Lower leg skin (tissue), 4 donors: ENCODE data around the gene KRT74. TPM values are rescaled to one million over a fixed set of nuclear protein-coding genes. Genes with fewer than 3 reads are reported as not detected.

ENCODE experiments used
- DNase-seq, 2 donors: peaks; one replicate each; pipeline ENCODE4 v3.0.0-alpha.2; 2019; ENCODE audit warnings: low spot score in 2 of 2
- H3K4me3 ChIP-seq: fragments of 200-600 bp; sonication (generic); 2 replicates; pipeline ENCODE4 v1.5.1; 2017; ENCODE audit warnings: mild to moderate bottlenecking, low read depth; ENCODE audit not compliant: poor library complexity, severe bottlenecking
- CTCF ChIP-seq, 3 donors: fragments of 450-650 bp; IDR thresholded peaks; one replicate each; pipeline ENCODE4 v1.5.1; 2016; ENCODE audit warnings: antibody characterized with exemption in 3 of 3, mild to moderate bottlenecking in 3 of 3, moderate library complexity in 2 of 3
- POLR2A ChIP-seq, 2 donors: fragments of 450-650 bp; IDR thresholded peaks; one replicate each; pipeline ENCODE4 v1.6.1; 2016 to 2017; ENCODE audit warnings: antibody characterized with exemption in 2 of 2, mild to moderate bottlenecking in 1 of 2, moderate library complexity in 1 of 2
- WGBS, 2 donors: methylation state at CpG; one replicate each; pipeline ENCODE4 v1.1.5; 2018; 5-methylcytosine and 5-hydroxymethylcytosine counted together
- intact Hi-C: fragments of 100-400 bp; cut with DNase I; formaldehyde crosslinking; loops from one replicate; pipeline ENCODE4 v1.15.0; 2023; ENCODE audit warnings: low total_unique reads
- total RNA-seq, 4 donors: library from RNA; depleted of rRNA; stranded (reverse); fragments of >200 nt; gene quantifications; one replicate each; pipeline ENCODE4 v1.1.0, GENCODE V29; 2016

Gene KRT74
- total RNA-seq, 4 donors from 2014 or later = 0.30 to 14.6 (median 0.82) TPM

- no peak for DNase-seq
- no peak overlapping the region for H3K4me3 ChIP-seq
- intact Hi-C loops = no loop called here
- WGBS, 2 donors = 90 to 95% methylated on average over 15 of the region's 15 CpGs
- TF ChIP-seq CTCF (IDR thresholded peaks at IDR 0.05) (no peak), POLR2A (IDR thresholded peaks at IDR 0.05) (no peak)
These were observed 337 bp downstream of the KRT74 start for GRCh38 chr12:52573306-52573705.

- DNase-seq = no peak
- TF ChIP-seq POLR2A (IDR thresholded peaks at IDR 0.05) (no peak), CTCF (IDR thresholded peaks at IDR 0.05) (no peak)
- intact Hi-C loops = no loop called here
- WGBS, 2 donors = 96 to 98% methylated on average over 8 to 10 of the region's 10 CpGs
- no peak overlapping the region for H3K4me3 ChIP-seq
These were observed 3.1 kb downstream of the KRT74 start for GRCh38 chr12:52570511-52570910.

- 87 to 96% methylated on average over 12 of the region's 12 CpGs for WGBS, 2 donors
- H3K4me3 ChIP-seq = no peak overlapping the region
- no peak for DNase-seq
- intact Hi-C loops = no loop called here
- no peak for TF ChIP-seq POLR2A (IDR thresholded peaks at IDR 0.05)
These were observed 5.5 kb downstream of the KRT74 start for GRCh38 chr12:52568111-52568510.

- WGBS, 2 donors = 81 to 86% methylated on average over 7 to 8 of the region's 8 CpGs
- no peak overlapping the region for H3K4me3 ChIP-seq
- TF ChIP-seq CTCF (IDR thresholded peaks at IDR 0.05) (no peak), POLR2A (IDR thresholded peaks at IDR 0.05) (no peak)
- intact Hi-C loops = no loop called here
- no peak for DNase-seq
These were observed 6.8 kb downstream of the KRT74 start for GRCh38 chr12:52566847-52567291.

GRCh38 chr12:52564582-52564981, 9.1 kb downstream of the KRT74 start:
- H3K4me3 ChIP-seq = no peak overlapping the region
- TF ChIP-seq CTCF (IDR thresholded peaks at IDR 0.05) (no peak), POLR2A (IDR thresholded peaks at IDR 0.05) (no peak)
- no peak for DNase-seq
- WGBS, 2 donors = 73 to 78% methylated on average over 1 of the region's 1 CpG
- intact Hi-C loops = no loop called here

GRCh38 chr12:52561880-52562449, 11.7 kb downstream of the KRT74 start:
- intact Hi-C loops = no loop called here
- no peak overlapping the region for H3K4me3 ChIP-seq
- TF ChIP-seq CTCF (IDR thresholded peaks at IDR 0.05) = no peak
- no peak for TF ChIP-seq POLR2A (IDR thresholded peaks at IDR 0.05)
- DNase-seq = no peak
- 69 to 77% methylated on average over 3 of the region's 3 CpGs for WGBS, 2 donors
